K562 (cell line): ENCODE data around the gene OR9Q2.

Experiments used
- BDP1 ChIP-seq: IDR thresholded peaks from 3 replicates; pipeline ENCODE4 v1.6.1; 2011; ENCODE audit not compliant: insufficient read length, insufficient read depth
- FOXM1 ChIP-seq, 2 experiments: fragments of 450-650 bp in 1 of 2; sonication (generic) in 1 of 2; formaldehyde crosslinking in 1 of 2; IDR thresholded peaks; 2 replicates each; pipeline versions ENCODE4 v1.6.1 to v1.9.0; 2017 to 2022; ENCODE audit warnings: low read depth in 2 of 2, mild to moderate bottlenecking in 2 of 2, missing genetic modification reagents in 1 of 2, moderate library complexity in 1 of 2
- NR3C1 ChIP-seq: sonication (generic); formaldehyde crosslinking; IDR thresholded peaks from 2 replicates; pipeline ENCODE4 v1.8.1; 2022; ENCODE audit warnings: missing genetic modification reagents
- ZNF589 ChIP-seq: fragments of 200-800 bp; sonication (Bioruptor generic); IDR thresholded peaks from 2 replicates; pipeline ENCODE4 v1.6.1; 2016; ENCODE audit warnings: low read depth, missing genetic modification characterization, missing compliant biosample characterization

DNA sequence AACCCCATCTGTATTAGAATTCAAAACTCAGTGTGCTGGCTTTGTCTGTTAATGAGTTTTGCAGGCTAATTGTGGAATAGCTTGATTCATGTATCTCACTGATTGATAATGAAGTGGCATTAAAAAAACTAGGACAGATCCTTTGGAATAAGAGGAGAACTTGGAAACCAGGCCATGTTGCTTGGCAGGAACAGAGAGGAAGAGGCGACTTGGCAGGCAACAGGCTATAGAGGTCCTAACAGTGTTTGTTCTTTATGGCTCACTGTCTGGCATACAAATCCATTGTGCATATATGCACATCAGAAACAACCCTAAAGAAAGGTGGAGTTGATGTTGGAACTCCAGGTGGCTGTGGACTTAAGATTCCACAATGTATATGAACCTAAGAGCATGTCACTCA is 46.1 kb upstream of the OR9Q2 start:
- no peak for TF ChIP-seq FOXM1 (IDR thresholded peaks at IDR 0.05; ENCODE audit: low read depth)
- TF ChIP-seq FOXM1 (CRISPR knock-in tag; IDR thresholded peaks at IDR 0.05; ENCODE audit: low read depth) = no peak
- no peak for TF ChIP-seq BDP1
- TF ChIP-seq ZNF589 (CRISPR knock-in tag) = no peak
- TF ChIP-seq NR3C1 = no peak
